GM19240 (cell line): ENCODE data around the gene PUS7.
"Not testable (repeated sequence)": the region's sequence is repeated elsewhere in the genome, so short reads cannot be mapped to it uniquely, and the experiment has no call there.

Source experiments
- DNase-seq: peaks from one replicate; pipeline ENCODE4 v3.0.0; 2011; ENCODE audit warnings: low spot score; ENCODE audit not compliant: insufficient read length

The PUS7 gene

GRCh38 chr7:105496521-105496920 is 25.6 kb downstream of the PUS7 start:
- no peak for DNase-seq

- DNase-seq, result no peak
These were observed 28.2 kb downstream of the PUS7 start for GRCh38 chr7:105493923-105494315.

- DNase-seq, result no peak
These were observed 28.7 kb downstream of the PUS7 start for GRCh38 chr7:105493196-105493922.

- DNase-seq, result no peak
These were observed 32.7 kb downstream of the PUS7 start for GRCh38 chr7:105489409-105489808.

DNA sequence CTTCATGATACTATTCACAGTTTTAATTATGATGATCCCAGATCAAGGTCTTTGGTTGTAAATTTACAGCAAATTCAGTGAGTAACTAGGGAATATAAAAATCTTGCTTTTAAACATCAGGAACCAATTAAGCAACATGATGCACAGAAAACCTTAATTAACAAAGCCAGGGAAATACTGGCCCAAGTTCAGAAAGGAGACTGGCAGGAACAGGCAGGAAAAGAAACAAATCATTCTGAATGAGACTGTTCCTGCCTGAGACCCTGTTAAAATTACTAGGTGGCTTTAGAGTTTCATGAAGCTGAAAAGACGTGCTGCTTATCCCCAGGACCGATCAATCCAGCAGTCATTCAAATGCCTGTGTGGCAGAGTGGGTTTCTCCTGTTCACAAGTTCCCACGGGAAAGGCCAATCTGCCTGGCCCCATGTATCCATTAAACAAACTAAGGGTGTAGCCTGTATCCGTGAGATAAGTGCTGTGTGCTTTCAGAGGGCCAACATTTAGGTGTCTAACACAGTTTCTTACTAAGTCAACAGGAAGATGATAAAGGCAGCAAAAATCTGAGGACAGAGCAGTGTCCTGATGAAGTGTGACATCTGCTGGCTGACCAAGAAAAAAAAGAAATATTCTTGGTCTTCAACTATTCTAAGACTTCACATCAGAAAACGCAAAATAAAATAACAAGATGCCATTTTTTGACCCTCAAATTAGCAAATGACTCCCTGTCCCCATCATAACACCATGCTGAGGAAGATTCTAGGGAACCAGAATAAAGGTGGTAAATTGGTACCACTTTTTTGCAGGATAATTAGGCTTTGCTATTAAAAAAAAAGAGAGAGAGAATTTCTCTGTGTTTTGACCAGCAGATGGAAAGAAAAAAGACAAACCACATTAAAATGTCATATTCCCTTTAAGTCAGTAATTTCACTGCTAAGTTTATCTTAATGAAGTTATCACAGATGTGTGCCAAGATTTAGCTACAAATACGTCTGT is 34.2 kb downstream of the PUS7 start:
- no peak for DNase-seq

DNA sequence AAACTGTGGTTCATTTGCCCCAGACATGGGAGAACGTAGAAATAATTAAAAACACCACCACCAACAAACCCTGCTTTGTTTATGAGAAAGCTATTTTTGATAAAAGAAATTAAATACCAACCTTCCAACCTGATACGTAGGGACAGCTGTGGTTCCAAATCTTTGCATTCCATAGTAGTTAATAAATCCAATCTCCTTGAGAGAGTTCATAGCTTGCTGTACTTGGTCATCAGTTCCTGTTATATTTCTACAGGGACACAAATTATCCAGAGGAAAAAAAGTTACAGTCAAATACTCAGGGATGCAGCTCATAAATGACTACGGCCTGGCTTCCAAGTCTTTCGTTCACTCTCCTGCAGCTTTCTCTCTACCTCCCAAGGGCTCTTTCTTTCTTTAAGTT is 41.1 kb downstream of the PUS7 start:
- no peak for DNase-seq

- no peak for DNase-seq
These were observed 43.5 kb downstream of the PUS7 start for GRCh38 chr7:105478606-105479005.

GRCh38 chr7:105477908-105478307 is 44.2 kb downstream of the PUS7 start:
- DNase-seq, result no peak

DNA sequence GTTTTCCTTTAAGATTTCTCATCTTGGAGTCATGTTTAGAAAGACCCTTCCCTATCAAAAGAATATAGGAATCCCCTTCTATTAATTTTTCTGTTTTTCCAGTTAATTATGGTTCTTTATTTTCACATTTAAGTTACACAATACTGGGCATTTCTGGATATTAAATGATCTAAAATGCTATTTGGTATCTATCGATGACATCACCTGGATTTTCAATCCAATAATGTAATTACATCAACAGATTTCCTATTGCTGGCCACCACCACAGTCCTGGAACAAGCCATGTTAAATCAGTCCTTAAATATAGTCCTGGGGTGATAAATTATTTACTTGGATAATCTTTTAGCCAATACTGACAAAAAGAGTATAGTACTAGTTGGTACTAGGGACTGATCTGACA is 48.0 kb downstream of the PUS7 start:
- DNase-seq, result no peak

DNA sequence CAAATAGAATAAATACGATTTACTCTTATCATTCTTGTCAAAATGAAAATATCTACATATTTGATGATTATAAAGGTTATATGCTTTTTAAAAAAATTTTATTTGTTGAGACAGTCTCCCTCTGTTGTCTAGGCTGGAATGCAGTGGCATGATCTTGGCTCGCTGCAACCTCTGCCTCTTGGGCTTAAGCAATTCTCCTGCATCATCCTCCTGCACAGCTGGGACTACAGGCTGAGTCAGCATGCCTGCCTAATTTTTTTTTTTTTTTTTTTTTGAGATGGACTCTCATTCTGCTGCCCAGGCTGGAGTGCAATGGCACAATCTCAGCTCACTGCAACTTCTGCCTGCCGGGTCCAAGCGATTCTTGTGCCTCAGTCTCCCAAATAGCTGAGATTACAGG is 48.9 kb downstream of the PUS7 start:
- no peak for DNase-seq

GRCh38 chr7:105470846-105471245 is 51.2 kb downstream of the PUS7 start:
- DNase-seq, result no peak

- no peak for DNase-seq
These were observed 52.0 kb downstream of the PUS7 start for GRCh38 chr7:105470090-105470489.

DNA sequence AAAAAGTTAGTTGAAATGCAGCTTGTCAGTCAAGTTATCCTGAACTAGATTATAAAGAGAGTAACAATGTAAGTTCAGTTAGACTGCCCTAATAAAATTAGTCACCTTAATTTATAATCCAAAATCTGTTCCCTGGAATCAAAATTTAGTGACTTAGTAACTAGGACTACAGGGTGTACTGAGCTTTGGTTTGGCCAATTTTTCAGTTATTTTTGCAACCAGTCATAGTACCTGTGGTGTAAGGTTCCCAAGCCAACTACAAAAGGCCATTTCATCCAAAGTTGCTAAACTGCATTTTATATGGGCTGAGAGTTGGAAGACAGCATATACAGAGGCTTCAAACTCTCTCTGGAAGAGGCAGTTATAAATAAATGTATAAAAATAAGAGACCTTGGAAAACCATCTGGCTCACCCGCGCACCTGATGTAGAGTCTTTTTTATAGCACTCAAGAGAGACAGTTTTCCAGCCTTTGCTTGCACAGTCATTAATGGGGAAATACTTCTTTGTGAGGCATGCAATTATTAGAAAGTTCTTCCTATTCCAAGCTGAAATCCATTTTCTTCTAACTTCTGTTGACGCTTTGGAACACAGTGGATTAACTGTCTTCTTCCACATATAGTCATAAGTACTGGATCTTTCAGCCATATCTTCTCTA is 59.2 kb downstream of the PUS7 start:
- no peak for DNase-seq

GRCh38 chr7:105461518-105461917 is 60.6 kb downstream of the PUS7 start:
- DNase-seq, result no peak

- DNase-seq, result no peak
These were observed 64.3 kb downstream of the PUS7 start for GRCh38 chr7:105457619-105458225.

DNA sequence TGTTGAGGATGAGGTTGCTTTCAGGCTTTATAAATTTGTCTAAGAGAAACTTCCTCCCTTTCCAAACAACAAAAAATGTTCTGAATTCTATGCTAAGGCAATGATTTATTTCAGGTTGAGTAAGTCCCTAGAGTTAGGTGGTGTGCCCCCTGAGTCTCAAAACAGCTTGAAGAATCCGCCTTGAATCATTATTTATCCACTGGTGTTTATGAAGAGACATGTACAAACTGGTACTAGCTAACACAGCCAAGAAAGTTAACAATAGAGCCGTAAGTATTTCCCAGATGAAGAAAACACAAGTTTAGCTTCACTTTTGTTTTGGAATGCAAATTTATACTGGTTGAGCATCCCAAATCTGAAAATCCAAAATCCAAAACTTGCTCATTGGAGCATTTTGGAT is 67.2 kb downstream of the PUS7 start:
- DNase-seq, result no peak

- DNase-seq, result no peak
These were observed 67.8 kb downstream of the PUS7 start for GRCh38 chr7:105454095-105454747.

- DNase-seq, result no peak
These were observed 70.0 kb downstream of the PUS7 start for GRCh38 chr7:105452085-105452484.

DNA sequence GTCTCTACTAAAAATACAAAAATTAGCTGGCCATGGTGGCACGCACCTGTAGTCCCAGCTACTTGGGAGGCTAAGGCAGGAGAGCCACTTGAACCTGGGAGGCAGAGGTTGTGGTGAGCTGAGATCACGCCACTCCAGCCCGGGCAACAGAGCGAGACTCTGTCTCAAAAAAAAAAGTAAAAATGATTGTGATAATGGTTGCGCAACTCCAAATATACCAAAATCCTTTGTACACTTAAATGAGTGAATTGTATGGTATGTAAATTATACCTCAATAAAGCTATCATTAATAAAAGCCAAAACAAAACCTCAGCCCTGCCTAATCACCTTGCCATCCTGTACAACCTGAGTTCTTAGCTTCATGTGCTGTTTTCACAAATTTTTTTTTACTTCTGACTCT is 71.2 kb downstream of the PUS7 start:
- not testable (repeated sequence) for DNase-seq

DNA sequence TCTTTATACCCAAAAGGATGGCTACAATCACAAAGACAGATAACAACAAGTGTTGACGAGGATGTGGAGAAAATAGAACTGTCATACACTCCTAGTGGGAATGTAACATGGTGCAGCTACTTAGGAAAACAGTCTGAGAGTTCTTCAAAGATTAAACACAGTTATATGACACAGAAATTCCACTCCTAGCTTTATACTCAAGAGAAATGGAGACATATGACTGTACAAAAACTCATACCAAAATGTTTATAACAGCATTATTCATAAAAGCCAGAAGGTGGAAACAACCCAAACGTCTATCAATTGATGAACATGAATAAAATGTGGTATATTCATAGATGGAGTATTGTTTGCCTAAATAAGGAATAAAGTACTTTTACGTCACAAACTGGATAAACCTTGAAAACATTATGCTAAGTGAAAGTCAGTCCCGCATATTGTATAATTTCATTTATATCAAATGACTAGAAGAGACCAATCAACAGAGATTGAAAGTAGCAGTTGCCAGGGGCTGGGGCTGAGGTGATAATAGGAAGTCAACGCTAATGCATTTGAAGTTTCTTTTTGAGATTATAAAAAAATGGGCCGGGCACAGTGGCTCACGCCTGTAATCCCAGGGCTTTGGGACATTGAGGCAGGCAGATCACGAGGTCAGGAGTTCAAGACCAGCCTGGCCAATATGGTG is 71.8 kb downstream of the PUS7 start:
- no peak for DNase-seq
